ENCODE results near the gene SLC7A14.

SLC7A14 gene

DNA sequence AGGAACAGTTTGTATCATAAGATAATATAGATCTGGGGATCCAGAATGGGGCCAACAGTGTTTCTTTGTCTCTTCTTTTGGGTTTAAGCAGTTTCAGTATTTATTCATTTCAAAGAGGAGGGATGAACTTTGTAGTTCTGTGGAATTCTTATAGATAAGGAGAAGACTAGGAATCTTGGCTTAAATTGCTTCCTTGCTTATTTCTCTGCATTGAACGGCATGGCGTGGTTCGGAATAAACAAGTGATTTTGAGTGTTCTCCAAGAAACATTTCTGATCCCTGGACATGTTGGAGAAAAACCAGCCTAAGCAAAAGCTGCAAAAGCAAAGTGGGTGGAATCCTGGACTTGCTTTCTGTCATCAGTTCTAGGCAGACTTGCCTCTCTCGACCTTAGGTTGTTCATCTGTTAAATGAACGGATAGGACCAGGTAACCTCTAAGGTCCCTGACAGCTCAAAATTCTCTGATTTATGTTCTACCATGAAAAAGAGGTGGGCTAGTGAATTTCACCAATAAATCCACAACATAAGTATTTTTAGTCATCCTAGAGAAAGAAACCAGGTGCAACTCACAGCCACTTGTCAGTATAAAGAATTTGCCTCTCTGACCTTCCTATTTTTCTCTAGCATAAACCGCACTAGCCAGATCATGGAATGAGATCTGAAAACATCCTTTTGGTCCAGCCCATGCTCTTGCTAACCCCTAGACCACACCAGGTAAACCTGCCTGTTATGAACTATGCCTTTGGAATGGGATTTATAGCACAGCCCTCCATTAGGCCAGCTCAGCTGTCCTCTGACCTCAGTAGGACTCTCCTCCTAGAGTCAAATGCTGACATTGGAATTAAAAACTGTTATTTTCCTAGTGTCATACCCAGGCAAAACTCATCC lies 88.4 kb downstream of the SLC7A14 start:
- no peak for DNase-seq (ENCODE audit: low read depth in 3 of 3)

DNA sequence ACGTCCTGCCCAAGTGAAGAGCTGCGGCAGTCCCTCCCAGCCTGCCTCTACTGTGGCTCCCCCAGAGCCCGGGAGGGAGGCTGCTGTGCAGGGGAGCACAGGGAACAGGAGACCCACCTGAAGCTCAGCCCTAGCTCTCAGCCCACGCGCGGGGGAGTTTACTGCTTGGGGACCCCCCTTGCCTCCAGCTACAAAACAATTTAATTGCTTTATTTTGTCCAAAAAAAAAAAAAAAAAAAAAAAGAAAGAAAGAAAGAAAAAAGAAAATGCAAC lies 89.1 kb downstream of the SLC7A14 start:
- DNase-seq (ENCODE audit: low read depth in 3 of 3) = no peak

DNA sequence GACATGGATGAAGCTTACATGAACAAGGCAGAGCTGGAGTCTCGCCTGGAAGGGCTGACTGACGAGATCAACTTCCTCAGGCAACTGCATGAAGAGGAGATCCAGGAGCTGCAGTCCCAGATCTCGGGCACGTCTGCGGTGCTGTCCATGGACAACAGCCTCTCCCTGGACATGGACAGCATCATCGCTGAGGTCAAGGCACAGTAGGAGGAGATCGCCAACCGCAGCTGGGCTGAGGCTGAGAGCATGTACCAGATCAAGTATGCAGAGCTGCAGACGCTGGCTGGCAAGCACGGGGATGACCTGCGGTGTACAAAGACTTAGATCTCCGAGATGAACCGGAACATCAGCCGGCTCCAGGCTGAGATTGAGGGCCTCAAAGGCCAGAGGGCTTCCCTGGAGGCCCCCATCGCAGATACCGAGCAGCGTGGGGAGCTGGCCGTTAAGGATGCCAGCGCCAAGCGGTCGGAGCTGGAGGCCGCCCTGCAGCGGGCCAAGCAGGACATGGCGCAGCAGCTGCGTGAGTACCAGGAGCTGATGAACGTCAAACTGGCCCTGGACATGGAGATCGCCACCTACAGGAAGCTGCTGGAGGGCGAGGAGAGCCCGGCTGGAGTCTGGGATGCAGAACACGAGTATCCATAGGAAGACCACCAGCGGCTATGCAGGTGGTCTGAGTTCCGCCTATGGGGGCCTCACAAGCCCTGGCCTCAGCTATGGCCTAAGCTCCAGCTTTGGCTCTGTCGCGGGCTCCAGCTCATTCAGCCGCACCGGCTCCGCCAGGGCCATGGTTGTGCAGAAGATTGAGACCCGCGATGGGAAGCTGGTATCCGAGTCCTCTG lies 89.6 kb downstream of the SLC7A14 start:
- no peak for DNase-seq (ENCODE audit: low read depth in 3 of 3)

DNA sequence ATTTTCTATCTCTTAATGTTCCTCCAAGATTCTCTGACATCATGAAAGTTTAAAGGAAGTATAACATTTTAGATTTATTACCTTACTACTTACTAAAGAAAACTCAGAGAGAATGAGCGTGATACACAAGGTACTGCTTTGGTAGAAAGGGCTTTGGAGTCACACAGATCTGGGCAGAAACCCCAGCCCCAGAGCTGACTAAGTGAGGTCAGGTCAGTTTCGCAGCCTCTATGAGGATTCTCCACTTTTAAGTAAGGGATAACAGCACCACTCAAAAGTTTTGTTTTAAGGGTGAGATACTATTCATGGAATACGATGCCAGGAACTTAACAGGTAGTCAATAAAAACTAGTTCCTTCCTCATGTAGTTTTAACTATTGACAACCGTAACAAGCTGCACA lies 91.1 kb downstream of the SLC7A14 start:
- DNase-seq (ENCODE audit: low read depth in 3 of 3) = no peak

DNA sequence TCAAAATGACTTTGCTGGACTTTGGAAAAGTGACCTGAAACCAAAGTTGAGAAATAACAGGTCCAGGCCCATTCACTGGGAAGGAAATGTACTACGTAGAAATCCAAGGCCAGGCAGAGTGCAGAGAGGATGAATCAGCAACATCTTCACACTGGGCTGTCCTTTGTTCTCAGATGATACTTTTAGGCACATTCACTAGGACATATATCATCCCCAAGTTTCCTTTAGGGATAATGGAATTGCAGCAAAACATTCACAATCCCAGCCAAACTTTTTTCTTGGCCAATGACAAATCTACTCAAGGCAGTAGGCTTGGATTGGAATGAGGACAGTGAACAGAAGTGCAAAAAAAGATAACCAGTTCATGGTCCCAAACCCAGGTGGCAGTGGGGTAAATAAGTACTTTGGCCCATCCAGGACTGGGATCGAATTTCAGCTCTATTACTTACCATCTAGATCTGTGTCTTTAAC lies 92.1 kb downstream of the SLC7A14 start:
- no peak for DNase-seq (ENCODE audit: low read depth in 3 of 3)

DNA sequence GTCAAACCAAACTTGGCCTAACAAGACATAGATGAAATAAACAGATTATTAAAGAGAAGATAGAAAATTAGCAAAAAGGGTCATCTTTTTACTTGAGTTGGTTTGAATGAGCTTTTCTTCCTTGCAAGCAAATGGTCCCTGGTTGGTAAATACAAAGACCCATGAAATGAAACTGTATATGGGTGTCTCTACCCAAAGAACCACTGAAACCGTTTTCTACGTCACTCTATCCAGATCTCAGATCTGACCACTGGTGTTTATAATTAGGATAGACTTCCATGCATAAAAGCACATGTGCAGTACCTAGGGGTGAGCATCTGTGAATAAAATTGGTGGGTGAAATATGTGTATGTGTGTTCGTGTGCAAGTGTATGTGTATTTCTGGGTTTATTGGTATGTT lies 94.0 kb downstream of the SLC7A14 start:
- DNase-seq (ENCODE audit: low read depth in 3 of 3) = no peak

DNA sequence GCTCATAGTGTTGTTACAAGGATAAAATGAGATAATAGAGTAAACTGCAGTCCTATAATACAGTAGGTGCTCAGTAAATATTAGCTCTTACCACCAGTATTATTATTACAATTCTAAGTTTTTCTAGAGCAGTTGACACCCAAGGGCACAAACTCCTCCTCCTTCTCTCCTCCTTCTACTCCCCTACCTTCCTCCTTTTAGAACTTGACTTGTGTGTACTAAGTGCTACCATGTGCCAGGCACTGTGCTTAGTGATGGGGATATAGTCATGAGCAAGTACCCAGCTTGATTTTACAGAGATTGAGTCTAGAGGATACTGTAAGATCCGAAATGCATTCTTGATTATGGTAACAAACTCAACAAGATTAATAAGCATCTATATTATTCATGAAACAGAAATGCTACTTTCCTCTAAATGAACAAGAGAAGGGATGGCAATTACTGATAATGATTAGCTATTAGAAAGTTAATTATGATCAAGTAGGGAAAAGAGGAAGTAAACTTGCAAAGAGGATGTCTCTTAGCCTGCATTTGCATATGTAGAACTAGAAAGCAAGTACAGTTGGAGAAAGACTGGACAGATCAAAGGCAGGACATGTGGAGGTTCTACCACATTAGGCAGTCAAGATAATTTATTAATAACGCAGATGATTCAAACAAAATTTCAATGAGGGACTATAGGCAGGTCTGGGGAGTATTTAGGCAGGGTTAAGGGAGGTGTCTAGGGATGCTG lies 94.9 kb downstream of the SLC7A14 start:
- no peak for DNase-seq (ENCODE audit: low read depth in 3 of 3)

DNA sequence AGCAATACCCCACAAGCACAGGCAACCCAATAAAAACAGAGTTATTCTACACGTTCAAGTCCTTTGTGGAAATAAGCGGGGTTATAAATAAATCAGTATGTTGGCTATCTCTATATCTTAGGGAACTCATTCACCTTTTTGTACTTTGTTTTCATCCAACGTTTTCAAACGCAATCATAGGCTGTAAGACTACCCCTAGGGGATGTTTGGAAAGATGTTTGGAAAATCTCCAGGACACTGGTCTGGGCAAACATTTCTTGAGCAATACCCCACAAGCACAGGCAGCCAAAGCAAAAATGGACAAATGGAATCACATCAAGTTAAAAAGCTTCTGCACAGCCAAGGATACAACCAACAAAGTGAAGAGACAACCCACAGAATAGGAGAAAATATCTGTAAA lies 97.1 kb downstream of the SLC7A14 start:
- no peak for DNase-seq (ENCODE audit: low read depth in 3 of 3)

DNA sequence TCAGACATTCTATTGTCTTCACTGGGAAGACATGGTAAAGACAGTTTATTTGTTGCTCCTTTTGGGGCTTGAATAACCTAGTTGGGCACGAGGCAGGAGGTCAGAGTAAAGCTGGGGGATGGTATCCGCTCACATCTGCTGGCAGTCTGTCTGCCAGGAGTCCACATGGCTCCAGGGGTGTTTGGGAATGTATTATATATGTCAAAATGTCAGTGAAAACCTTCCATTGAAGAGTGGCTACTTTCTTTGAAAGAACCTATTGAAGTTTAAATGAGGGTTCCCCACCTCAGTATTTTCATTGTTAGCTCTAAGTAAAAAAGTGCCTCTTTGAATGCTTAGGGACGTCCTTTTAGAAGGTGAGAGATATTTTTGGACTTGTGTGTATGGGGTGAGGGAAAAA lies 98.8 kb downstream of the SLC7A14 start:
- DNase-seq (ENCODE audit: low read depth in 3 of 3) = no peak

DNA sequence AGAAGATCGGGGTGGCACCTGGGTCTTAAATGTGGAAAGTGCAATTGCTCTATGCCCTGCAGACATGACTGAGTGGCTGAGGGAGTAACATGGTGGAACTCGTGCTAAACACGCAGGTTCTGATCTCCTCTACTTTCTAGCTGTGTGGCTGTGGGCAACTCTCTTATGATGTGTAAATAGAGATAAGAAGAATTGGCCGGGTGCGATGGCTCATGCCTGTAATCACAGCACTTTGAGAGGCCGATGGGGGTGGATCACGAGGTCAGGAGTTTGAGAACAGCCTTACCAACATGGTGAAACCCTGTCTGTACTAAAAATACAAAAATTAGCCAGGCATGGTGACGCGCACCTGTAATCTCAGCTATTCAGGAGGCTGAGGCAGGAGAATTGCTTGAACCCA lies 99.5 kb downstream of the SLC7A14 start:
- DNase-seq (ENCODE audit: low read depth in 3 of 3) = no peak

DNA sequence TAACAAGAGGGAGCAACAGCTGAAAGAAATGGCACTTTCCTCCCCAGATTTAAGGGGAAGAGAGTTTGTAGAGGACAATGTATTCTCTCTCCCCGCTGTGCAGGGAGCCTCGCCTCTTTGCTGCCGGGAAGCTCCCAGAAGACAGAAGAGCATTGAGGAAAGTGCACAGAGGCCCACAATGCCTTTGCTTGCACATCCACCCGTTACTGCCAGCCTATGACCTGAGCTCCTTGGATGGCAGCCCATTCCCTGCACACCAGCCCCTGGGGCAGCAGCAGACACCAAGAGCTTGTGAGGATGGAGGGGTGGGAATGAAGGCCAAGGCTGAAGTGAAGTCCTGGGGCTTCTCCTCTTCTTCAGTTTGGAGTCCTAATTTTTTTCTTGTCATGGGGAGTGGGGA lies 100.2 kb downstream of the SLC7A14 start:
- no peak for DNase-seq (ENCODE audit: low read depth in 3 of 3)

DNA sequence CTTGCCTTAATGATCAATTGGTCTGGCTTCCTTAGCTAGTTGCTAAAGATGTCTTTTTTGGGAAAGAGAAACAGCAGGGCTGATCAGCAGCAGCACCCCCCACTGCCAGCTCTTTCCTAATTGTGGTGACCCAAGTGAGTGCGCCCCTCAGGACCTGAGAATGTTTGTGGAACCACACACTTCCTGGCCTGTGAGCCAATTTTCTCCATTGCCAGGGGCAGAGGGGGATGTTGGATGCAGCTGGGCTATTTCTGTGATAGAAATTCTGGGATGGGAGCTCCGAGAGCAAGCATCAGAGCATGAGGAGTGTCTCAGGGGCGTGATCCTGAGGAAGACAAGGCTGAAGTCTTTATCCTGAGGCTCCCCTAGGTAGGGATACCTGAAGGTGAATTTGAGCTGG lies 100.6 kb downstream of the SLC7A14 start:
- no peak for DNase-seq (ENCODE audit: low read depth in 3 of 3)

DNA sequence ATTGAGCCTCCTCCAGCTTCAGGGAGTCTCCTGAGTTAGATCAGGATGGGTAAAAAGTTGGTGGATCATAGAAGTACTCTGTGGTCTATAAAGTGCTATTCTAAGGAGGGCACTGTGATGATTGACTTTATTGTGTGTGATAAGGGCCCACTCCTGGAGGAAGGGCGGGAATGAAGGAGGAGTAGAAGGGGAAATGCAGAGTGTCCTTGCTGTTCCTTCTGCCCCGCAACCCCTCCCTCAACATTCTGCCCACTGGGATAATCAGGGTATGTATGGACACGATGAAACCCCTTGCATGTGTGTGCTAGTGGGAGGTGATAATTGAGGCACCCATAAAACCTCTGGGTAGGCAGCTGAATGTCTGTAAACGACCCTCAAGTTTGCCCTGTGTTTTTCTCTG lies 101.0 kb downstream of the SLC7A14 start:
- DNase-seq (ENCODE audit: low read depth in 3 of 3) = no peak

DNA sequence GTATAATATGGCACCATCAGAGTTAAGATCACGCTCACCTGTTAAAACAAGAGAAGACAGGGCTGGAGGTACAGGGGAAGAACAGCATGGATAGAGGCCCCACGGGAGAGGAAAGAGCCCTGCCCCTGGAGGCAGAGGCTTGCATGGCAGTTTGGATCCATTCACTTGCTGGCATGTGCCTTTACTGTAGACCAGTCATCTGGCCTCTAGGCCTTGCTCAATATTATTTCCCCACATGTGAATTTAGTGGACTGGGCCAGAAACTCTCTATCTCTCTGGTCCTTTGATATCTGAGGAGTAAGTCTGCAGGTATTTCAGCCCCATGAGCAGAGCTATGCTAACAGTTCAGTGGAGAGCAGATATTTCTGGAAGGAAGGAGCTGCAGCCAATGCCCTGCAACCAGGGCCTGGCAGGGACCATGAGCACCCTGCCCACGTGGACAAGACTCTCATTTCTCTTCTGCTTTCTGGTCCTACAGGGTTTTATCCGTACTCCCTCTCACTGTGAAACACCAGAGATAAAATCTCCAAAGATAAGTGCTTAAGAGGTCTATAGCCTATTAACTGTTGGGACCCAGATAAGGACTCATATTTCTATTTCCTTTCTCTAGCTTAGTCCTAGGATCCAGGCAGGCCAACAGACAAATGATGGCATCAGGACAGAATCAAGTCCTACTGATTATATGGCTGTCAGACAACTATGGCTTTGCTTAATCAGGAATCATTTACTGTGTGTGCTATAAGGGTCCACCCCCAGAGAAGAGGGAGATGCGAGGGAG lies 102.2 kb downstream of the SLC7A14 start:
- DNase-seq (ENCODE audit: low read depth in 3 of 3) = no peak

DNA sequence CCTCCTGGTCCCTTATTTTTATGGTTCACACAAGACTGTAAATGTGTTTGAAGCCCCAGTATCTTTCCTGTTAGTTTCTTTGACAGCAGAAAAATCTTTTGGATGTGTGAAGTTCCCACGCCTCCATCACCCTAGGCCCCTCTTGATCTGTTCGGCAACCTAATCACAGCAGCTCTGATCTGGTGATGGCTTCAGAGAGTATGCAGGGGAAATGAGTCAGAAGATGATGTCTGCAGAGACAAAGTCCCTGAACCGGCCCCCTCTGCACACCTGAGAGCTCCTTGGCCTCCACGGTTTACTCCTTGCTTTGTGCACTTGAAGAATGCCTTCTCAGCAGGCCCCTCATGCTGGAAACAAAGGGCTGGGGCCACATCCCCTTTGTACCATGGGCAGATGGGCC lies 103.7 kb downstream of the SLC7A14 start:
- DNase-seq (ENCODE audit: low read depth in 3 of 3) = no peak

DNA sequence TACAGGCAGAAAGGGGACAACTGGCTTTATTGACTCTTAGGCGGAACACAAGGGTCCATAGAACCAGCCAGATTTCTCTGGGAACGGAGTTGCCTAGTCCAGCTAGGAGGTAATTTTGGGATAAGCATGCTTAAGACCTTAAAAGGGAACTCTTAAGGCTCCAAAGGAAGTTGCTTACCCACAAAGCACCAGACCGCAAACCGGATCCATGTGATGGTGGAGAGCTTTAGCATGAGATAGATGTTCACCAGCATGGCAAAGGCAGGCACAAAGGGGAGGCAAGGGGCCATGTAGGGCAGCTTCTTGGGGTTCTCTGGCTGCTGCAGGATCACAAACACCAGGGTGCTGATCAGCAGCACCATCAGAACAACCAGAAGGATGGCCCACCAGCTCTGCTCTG lies 105.8 kb downstream of the SLC7A14 start:
- DNase-seq (ENCODE audit: low read depth in 3 of 3) = no peak

DNA sequence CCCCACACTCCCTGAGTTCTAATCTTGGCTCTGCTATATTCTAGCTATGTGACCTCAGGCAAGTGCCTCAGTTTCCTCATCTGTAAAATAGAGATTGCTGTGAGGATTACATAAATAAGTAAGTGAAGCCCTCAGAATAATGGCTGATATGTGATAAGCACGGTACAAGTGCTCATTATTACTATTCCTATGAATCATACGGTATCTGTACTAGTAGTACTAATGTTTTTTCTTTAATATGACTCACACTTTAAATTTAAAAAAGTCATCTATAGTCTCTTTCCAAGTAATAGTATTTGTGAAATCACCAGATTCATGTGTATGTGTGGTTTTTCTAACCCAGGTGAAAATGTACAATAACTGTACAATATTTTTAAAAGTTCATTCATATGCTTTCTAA lies 108.5 kb downstream of the SLC7A14 start:
- DNase-seq (ENCODE audit: low read depth in 3 of 3) = no peak

DNA sequence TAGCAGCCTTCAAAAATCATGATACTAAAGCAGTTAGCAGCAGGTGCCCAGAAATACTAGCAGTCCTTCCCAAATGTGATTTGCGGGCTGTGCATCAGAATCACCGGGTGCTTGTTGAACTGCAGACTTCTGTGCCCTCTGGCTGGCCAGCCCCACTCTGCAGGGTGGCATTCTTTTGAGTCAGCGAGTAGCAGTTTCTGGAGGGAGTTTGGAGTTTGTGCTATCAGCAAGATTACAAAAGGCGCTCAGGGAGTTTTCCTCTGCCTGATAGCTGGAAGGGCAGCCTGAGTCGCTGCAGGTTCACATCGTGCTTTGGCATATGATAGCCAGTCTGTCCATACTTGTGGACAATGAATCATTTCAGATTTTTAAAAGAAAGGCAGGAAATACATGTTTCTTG lies 109.6 kb downstream of the SLC7A14 start:
- no peak for DNase-seq (ENCODE audit: low read depth in 3 of 3)

DNA sequence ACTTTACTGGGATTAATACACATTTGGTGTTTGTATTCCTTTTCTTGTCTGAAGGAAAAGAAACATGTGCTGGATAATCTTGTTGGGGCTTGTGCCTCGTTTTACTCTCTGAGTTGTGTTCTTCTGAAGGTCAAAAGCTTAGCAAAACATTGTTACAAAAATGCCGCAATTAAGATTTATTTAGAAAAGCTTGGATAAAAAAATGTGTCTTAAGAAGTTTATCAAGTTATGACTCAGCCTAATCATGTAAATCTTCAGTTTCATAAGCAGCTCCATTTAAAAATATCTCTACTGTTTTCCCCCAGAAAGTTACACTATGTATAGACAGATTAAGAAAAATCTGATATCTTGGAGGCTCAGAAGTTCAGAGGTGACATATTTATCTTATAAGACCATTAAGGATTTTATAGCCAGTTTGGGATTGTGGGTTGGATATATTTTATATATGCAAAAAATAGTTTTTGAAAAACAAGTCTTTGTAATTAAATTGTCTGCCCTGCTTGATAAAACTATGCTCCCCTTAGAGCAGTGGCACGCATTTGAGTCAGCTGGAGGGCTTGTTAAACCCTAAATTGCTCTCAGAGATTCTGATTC lies 110.7 kb downstream of the SLC7A14 start:
- no peak for DNase-seq (ENCODE audit: low read depth in 3 of 3)

DNA sequence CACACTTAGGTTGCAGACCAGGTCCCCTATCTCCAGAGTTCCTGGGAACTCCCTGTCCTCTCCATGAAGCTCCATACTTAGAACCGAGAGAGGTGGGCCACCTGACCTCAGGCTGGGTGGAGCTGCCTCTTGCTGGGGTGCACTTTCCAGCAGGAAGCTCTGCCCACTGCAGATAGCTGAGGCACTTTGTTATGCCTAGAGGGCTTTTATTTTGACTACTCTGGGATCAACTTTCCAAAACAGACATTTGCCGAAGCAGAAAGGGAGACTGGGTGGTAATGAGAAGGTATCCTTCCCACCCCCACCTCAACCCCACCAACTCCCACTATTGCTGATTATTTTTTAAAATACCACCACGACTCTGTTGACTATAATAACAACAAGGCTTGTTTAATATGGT lies 112.5 kb downstream of the SLC7A14 start:
- no peak for DNase-seq (ENCODE audit: low read depth in 3 of 3)

DNA sequence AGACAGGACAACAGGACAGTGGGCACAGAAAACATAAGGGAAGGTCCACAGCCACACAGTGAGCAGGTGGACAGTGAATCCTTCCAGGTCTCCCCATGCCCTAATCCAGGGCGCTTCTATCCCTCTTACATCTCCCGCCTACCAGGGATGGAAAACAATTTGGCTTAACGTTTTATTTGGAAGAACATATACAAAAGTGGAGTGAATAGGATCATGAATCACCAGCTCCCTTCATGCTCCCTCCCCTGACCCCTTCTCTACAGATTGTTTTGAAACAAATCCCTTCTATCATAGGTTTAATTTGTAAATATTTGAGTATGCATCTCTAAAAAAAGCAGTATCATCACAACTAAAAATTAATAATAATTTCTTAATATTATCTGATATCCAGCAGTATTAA lies 114.7 kb downstream of the SLC7A14 start:
- no peak for DNase-seq (ENCODE audit: low read depth in 3 of 3)

Data from stimulated activated CD4-positive, alpha-beta T cell treated with anti-CD3 and anti-CD28 coated beads, TNF-alpha, amount 100 ng/mL, for 4 hours (primary cell).